Measurements from ENCODE around the gene SCD.

Gene SCD

DNA sequence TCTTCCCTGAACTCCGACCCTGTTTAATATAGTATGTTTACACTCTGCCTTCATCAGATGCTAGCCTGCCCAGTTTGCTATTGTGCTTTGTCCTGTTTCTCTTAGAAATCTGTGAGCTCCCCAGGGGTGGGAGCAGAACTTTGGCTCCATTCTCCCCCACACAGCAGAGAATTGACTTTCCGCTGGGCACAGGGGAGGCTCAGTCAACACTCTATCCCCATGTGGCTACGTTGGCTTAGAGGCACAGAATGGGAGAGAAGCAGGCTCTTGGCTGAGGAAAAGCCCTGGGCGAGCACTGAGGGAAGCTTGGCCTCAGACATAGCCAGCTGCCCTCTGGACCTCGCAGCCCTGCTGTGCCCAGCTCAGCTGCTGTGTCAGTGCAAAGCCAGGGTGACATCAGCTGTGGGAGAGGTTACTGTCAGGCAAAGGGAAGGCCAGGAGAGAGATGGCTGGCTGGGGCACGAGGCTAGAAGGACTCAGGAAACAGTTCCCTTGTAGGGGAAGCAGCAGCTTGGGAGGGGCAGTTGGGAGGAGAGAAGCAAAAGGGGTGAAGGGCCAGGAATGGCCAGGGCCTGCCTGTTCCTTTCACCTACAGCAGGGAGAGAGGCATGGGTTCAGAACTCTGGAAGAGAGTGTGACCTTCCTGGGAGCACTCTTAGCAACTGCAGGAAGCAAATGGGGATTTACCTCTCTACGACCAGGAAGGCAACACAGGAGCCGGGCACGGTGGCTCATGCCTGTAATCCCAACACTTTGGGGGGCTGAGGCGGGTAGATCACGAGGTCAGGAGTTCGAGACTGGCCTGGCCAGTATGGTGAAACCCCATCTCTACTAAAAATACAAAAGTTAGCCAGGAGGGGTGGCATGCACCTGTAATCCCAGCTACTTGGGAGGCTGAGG, 5.8 kb upstream of the SCD start:
- DNase-seq (ENCODE audit: low spot score): no peak

DNA sequence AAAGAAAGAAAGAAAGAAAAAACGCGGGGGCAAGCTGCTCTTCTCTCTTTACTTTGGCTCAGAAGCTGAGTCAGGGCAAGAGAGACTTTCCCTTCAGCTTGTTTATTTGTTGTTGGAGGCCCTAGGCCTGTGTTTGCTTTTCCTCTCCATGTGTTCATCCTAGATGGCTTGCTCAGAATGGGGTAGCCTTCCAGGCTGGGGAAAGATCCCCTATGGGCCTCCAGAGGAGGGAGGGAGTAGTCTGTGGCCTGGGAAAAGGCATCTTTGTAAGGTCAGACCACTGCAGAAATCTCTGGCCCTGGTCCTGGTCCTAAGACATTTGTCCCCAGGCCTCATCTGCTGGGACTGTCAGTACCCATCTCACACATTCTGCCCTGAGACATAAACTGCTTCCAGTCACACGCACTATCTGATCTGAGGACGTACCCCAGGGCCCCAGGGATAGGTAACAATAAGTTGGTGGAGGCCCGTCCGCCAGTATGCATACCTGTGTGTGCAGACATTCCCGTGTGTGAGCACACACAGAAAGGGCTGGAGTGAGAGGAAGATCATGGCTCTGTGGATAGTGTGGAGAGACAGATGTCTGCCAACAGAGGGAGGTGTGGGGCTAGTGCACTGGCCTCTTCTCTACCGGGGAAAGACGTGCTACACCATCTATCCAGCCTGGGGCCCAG, 4.9 kb upstream of the SCD start:
- peak; percentile 43 for DNase-seq (ENCODE audit: low spot score)

DNA sequence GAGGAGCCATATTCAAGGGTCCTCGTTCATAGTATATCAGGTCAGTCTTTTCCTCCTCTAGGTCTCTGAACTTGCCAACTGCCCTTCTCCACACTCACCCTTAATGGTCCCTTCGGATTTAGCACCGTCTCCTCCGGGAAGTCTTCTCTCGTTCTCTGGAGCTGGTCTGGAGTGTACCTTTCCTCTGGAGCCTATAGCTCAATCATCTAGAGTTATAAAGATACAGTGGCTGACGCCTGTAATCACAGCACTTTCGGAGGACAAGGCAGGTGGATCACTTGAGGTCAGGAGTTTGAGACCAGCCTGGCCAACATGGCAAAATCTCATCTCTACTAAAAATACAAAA, 4.4 kb upstream of the SCD start:
- no peak for DNase-seq (ENCODE audit: low spot score)

DNA sequence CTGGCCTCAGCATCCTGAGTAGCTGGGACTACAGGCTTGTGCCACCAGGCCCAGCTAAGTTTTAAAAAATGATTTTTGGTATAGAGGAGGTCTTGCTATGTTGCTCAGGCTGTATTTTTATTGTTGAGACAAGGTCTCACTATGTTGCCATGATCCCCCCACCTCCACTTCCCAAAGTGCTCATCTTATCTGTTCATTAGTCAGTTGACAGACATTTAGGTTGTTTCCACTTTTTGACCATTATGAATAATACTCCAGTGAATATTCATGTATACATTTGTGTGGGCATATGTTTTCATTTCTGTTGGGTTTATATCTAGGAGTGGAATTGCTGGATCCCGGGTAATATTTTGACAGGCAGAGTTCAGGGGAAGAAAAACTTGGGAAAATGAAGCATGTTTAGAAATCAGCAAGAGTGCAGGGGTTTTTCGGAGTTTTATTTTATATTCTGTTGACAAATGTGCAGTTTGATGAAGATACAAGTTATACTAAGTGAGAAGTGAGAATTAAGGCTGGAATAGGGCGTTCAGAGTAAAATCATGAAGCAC, 2.7 kb upstream of the SCD start:
- DNase-seq (ENCODE audit: low spot score): no peak

DNA sequence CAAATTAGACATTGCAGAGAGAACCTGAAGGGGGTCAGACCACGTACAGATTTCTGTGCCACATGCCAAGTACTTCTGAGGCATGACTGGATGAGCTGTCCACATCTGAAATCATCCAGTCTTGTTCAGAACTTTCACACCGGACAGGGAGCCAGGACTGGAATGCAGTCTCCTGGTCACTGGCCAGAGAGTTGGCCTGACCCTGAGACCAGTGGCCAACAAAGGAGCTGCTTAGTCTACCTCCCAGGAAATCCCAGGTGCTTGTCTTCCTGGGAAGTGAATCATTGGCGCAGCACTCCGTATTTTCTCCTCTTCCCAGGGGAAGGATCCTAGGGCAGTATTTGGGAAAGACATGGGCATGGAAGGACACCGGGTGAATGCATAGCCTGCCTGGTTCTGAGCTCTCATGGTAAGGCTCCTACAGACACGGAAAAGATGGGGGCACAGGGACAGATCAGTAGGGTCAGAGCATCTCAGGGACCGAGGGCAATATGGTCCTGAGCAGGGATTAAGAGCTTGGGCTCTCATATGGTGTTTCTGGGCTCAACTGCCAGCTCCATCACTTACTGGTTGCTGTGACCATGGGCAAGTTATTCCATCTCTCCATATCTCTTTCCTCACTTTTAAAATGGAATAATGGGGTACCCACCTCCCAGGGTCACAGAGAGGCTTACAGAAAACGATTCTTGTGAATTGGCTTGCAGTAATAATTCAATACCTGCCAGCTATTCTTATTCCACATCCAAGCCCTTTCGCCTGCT, 1.3 kb upstream of the SCD start:
- DNase-seq (ENCODE audit: low spot score): no peak

DNA sequence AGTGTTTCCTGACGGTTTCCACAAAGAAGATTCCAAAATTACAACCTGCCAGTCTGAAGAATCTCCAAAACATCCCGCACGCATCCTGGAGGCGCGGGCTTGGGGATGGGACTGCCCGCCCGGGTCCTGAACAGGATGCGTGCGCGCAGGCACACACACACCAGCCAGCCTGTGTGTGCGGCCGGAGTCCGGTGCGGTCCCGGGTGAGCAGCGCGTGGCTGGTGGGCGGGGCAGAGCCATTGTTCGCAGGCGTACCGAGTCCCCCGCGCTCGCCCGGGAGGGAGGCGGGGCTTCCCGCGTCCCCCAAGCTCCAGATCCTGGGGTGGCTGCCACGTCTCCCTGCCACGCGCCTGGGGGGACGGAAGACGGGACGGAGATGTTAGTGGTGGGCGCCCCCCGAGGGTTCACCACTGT, 675 bp upstream of the SCD start:
- peak; percentile 24 for DNase-seq (ENCODE audit: low spot score)

DNA sequence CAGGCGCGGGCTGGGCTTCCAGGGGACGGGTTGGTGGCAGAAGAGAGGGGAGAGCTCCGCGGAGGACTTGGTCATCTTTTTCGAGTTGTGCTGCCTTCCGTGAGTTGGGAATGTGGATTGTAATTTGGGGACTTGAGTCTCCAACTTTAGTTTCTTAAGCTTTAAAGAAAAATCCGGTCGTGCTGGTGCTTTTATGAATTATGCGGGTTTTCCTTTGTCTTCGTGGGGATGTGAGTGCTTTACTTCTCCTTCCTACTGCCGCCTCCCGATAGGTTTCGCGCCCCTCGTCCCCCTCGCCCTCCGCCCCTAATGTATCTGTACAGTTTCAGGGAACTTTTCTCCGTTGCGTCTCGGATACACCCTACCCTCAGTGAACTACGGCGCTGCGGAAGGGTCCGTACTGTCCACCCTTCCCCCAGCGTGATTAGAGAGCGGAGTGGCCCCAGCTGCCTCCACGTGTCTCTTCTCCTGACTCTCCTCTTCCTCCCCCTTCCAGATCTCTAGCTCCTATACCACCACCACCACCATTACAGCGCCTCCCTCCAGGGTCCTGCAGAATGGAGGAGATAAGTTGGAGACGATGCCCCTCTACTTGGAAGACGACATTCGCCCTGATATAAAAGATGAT, 649 bp downstream of the SCD start:
- no peak for DNase-seq (ENCODE audit: low spot score)

DNA sequence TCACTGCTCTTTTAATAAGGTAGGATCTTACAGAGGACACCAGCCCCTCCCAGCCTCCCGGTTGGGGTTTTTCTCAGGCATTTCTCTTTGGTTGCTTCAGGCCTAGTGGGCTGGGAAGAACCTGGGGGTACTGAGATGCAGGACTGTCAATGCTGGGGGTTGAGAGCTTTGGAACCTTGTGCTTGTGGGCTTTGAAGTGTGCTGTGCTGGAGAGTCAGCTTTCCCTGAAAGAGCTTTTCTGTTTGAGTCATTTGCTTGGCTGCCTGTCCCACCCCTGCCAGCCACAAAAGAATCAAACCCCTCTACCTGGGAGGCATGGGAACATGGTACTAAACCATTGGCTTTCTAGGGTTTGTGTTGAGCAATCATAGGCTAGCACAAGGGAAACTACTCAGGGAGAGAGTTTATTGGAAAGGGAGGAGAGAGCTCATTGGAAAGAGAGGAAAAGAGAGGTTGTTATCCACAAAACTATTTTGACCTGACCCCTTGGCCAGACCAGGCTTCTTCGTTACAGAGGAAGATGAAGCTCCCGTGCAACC, 1.4 kb downstream of the SCD start:
- DNase-seq (ENCODE audit: low spot score): no peak

DNA sequence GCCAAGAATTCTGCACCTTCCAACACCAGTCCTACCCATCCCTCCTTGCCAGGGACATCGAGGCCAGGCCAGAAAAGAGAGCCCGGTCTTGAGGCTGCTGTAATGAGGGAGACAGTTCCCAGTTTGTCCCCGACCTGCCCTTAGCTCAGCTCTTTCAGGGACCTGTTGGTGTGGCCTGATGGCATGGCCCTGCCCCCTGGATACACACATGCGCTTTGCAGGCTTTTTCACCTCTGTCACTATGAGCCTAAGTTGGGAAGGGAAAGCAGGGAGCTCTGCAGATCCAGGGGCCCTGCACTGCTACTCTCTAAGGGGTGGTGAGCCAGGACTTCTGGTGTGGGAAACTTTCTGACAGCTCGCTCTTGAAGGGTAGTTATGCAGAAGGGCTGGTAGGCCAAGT, 2.1 kb downstream of the SCD start:
- no peak for DNase-seq (ENCODE audit: low spot score)

DNA sequence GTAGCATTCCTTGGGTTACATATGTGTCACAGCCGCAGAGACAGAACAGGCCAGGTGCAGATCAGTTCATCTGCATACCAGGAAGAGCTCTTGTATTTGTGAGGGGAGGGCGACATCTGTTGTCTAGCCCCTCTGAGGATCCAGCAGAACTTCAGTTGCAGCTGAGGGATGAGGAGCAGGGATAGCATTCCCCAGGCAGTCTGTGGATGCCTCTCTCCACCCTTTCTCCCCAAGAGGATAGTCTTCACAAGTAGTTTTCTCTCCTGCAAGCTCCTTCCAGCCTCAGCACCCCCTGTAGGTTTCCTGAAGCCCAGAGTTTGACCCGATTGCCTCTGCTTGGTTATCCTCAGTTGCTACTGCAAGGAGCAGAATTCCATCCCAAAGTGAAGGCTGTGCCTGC, 2.6 kb downstream of the SCD start:
- no peak for DNase-seq (ENCODE audit: low spot score)

DNA sequence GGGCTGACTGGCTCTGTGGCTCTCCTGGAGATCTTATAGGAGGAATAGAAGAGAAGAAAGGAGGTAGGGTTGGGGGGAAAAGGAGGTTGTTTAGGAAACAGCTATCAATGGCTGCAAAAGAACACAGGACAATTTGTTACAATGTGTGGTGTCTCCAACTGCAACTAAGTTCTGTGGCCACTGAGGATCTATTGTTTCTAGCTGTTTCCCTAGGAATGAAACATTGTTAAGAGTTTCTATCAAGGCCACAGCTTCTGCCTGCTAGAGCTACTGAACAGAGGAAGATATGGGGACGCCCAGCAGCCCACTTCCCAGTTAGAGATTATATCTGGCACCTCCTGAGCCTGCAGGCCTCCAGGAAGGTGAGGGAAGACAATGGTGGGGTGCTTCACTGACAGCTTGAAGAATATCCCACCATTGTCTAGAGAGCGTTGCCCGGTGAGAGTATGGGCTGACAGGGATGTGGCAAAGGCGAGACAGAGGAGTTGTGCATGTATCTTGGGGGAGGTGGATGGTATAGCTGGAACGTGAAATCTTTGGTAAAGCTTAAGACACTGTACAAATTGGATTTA, 4.0 kb downstream of the SCD start:
- no peak for DNase-seq (ENCODE audit: low spot score)

DNA sequence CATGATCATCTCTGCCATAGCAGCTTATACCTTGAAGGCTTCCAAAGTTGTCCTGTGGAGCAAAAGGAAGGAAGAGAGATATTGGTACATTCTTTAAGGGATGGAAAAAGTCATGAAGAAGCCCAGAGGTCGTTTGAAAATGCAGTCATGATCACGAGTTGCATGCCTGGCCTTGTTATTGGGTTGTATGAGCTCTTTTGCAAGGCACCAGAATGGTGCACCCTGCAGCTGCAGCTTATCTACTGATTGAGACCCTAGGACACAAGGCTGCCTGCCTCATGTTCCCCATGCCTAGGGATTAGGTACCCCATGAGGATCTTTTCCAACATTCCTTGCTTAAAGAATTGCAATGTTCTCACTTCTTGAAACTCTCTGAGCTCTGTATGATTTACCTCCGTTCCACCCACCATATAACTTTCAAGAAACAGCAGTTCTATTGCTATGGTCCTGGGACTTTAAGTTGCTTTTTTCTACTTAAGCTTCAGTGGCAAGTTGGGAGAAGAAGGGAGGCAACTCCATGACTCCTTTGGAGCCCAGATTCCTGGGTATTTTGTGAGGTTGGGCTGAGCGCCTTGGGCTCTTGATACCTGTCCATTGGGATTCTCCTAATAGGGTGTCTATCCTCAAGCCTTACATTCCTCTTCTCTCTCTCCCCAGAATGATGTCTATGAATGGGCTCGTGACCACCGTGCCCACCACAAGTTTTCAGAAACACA, 6.9 kb downstream of the SCD start:
- no peak for DNase-seq (ENCODE audit: low spot score)

DNA sequence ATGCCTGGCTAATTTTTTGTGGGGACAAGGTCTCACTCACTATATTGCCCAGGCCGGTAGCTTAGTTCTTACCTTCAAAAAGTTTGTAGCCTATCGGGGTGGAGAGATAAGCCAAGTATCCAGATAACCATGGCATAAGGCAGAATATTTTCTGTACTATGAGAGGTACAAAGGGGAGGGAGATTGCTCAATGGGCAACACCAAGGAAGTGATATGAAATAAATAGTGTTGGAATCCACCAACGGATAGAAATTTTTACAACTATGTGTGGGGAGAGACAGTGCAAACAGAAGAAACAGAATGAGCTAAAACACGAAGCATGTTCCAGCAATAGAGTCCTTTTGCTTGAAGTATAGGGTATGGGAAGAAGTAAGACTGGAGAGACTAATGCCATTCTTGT, 8.1 kb downstream of the SCD start:
- no peak for DNase-seq (ENCODE audit: low spot score)

DNA sequence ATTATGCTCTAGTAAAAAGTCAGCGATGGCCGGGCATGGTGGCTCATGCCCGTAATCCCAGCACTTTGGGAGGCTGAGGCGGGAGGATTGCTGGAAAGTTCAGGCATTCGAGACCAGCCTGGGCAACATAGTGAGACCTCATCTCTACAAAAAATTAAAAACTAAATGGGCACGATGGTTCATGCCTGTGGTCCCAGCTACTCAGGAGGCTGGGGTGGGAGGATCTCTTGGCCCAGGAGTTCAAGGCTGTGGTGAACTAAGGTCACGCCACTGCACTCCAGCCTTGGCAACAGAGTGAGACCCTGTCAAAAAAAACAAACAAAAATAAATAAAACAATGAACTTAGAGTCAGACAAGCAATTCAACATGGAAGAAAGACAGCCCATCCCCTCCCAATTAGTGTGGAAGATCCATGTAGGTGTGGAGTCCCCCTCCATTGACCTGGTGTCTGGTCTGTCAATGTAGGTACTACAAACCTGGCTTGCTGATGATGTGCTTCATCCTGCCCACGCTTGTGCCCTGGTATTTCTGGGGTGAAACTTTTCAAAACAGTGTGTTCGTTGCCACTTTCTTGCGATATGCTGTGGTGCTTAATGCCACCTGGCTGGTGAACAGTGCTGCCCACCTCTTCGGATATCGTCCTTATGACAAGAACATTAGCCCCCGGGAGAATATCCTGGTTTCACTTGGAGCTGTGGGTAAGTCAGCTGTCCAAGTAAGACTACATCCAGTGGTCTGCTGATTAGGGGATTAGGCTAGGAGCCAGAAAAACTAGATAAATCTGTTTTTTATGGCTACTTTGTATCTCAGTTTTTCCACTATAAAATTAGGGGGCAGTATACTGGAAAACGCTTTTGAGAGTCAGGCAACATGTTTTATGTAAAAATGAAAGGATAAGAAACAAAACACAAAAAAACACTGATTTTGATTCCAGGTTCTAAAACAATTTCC, 9.3 kb downstream of the SCD start:
- DNase-seq (ENCODE audit: low spot score): no peak

DNA sequence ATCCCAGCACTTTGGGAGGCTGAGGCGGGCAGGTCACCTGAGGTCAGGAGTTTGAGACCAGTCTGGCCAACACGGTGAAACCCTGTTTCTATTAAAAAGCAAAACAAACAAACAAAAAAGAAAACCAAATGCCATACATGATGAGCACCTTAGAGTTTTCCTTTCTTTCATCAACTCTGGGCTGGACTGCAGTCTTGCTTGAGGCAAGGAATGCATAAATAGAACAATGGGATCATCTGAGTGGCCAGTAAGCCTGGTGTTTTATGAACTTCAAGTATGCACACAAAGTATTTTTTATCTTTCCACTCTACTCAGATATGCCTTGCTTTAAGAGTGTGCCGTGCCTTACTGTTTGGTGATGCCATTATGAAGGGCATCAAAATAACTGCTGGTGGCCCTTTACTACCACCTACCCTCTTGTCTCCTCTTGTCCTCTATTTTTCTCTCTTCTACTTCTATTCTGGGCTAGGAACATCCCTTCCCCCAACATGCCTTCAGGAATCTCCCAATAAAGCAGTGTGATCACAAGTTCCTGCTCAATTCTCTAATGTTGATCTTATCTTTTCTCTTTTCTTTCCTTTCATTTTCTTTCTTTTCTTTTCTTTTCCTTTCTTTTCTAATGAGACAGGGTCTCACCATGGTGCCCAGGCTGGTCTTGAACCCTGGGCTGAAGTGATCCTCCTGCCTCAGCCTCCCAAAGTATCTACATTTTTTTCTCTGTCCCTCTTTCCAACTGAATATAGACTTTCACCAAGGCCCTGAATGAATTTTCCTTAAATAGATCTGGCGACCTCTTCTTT, 10.2 kb downstream of the SCD start:
- DNase-seq (ENCODE audit: low spot score): no peak

DNA sequence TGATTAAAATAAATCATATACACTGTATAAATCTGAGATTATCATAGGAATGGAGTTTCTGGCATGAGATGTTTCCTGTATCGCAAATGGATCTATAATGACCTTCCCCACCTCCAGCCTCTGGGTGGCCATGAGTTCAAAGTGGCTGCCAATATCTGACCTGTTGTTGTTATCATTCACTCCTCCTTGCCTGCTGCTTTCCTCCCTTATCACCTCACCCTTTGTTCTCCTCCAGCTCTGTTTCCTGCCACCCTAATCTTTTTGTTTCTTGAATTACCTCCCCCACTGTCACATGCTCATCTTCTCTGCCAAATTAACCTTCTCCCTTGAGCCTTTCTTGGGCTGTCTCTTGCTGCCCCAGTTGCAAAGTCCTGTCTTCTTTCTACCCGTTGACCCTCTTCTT, 12.0 kb downstream of the SCD start:
- DNase-seq (ENCODE audit: low spot score): no peak

DNA sequence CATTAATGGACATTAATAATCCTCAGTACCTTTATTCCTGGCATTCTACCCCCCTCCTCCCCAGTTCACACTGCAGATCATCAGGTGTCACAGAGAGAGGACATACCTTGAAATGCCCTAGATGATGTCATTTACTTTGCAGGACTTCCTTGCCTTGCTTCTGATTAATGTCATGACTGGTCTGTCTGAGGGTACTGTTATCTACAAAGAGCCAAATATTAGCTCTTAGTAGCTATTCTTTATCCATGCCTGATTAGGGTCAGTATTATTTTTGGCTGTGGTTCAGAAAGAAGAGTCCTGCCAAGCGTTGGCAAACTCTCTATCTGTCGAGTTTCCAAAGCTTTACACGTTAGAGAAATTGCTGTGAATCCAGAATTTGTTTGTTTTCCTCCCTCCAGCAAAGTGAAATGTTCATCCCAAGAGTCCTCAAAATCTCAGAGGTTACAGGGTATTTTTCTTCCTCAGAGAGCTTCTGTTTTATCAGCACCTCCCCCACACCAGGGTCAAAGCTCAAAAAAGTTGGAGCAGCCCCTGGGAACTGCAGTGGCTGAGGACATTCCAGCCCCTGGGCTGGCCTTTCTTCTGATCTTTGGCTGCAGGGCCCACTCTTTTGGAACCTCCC, 12.6 kb downstream of the SCD start:
- no peak for DNase-seq (ENCODE audit: low spot score)

DNA sequence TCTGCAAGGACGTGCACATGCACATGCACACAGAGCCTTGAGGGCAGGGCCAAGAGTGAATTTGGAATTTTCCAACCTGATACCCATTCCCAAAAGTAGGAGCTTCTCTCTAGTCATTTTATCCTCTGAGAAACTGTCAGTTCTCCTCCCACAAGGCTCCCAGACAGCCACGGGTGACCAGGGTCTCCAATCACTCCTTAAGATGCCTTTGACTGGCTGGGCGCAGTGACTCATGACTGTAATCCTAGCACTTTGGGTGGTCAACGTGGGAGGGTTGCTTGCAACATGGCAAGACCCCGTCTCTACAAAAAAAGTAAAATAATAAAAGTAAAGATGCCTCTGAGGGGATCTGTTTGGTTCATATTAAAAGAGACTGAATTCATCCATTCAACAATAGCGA, 13.2 kb downstream of the SCD start:
- no peak for DNase-seq (ENCODE audit: low spot score)
